ENCODE data around the gene GAA. TPM values are rescaled to one million over a fixed set of nuclear protein-coding genes. Genes with fewer than 3 reads are reported as not detected.

The GAA gene
- 47.4 to 57.5 TPM (median 54.4 TPM) in 5 replicates for total RNA-seq (2022; extraction: Qiagen RNA extraction; ENCODE audit: low read depth)

DNA sequence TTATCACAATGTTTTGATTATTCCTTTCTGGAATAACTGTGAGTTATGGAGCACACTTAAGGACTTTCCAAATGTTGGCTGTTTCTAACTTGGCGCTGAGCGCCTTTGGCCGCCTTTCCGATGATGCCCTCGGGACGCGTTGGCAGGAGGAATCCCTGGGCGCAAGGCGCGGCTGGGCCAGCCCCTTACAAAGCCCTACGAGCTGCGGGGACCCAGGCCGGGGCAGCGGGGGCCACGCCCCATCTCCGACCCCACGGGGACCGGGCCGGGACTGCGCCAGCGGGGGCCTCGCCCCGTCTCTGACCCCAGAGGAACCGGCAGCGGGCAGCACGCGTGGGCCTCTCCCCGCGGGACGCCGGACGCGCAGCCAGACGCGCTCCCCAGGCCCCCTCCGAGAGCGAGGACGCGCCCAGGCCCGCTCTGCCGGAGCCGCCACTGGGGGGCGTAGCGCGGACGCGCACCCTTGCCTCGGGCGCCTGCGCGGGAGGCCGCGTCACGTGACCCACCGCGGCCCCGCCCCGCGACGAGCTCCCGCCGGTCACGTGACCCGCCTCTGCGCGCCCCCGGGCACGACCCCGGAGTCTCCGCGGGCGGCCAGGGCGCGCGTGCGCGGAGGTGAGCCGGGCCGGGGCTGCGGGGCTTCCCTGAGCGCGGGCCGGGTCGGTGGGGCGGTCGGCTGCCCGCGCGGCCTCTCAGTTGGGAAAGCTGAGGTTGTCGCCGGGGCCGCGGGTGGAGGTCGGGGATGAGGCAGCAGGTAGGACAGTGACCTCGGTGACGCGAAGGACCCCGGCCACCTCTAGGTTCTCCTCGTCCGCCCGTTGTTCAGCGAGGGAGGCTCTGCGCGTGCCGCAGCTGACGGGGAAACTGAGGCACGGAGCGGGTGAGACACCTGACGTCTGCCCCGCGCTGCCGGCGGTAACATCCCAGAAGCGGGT, at the start of gene GAA:
Gene GAA, plus strand, starts transcription at position 571 of the 935 bp plus-strand sequence. CDS start 3,006 bp downstream, outside the sequence.

DNA sequence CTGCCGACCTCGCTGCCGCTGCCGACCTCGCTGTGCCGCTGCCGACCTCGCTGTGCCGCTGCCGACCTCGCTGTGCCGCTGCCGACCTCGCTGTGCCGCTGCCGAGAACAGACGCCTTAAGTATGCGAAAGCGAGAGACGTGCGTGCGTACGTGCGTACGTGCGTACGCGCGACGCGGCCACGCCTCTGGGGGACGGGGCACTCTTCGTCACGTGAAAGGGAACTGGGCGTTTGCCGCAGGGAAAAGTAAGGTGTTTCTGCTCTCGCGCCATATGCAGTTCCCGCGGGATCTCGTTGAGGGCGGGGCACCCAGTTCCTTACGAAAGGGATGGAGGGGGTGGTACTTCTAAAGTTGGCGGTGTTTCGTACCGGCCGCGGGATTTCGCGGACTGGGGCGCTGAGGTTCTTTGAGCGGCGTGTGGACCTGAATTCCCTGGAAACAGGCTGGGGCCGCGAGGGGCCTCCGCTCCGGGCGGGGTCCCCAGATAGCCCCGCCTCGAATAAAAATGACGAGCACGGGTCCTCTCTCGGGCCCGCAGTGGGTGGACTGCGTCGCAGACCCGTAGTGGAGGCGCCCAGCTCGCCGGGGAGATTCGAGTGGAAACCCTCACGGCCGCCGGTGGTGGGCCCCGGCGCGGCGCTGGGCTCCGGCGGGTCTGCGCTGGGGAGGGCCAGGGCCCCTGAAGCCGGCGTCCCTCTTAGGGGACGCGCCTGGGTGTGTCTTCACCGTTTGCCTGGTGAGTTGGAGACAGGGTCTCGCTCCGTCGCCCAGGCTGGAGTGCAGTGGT, 45.8 kb downstream of the GAA start, which contains the start of gene EIF4A3:
Gene EIF4A3, minus strand, starts transcription at position 94 of the 788 bp plus-strand sequence. CDS start 167 bp downstream, outside the sequence.

Other genes starting within 250 kb of the GAA start
- 6.9 to 10.9 TPM (median 10.0 TPM) in 5 replicates for gene TBC1D16, start 65.7 kb upstream of the GAA start, total RNA-seq (2022; extraction: Qiagen RNA extraction; ENCODE audit: low read depth)
- 3.7 to 7.0 TPM (median 5.4 TPM) in 5 replicates for gene CCDC40, start 64.9 kb upstream of the GAA start, total RNA-seq (2022; extraction: Qiagen RNA extraction; ENCODE audit: low read depth)
- 184 to 217 TPM (median 211 TPM) in 5 replicates for gene EIF4A3, start 45.5 kb downstream of the GAA start, total RNA-seq (2022; extraction: Qiagen RNA extraction; ENCODE audit: low read depth)
- gene CARD14, start 68.4 kb downstream of the GAA start, total RNA-seq (2022; extraction: Qiagen RNA extraction; ENCODE audit: low read depth) = 0.12 to 0.43 TPM (median 0.34 TPM) in 5 replicates
- gene SGSH, start 118.8 kb downstream of the GAA start, total RNA-seq (2022; extraction: Qiagen RNA extraction; ENCODE audit: low read depth) = 18.3 to 28.1 TPM (median 23.9 TPM) in 5 replicates
- 13.3 to 15.7 TPM (median 14.4 TPM) in 5 replicates for gene SLC26A11, start 118.8 kb downstream of the GAA start, total RNA-seq (2022; extraction: Qiagen RNA extraction; ENCODE audit: low read depth)
- 54.9 to 62.3 TPM (median 58.8 TPM) in 5 replicates for gene RNF213, start 159.3 kb downstream of the GAA start, total RNA-seq (2022; extraction: Qiagen RNA extraction; ENCODE audit: low read depth)

Data from A549 treated with GW870086 at 1 μM for 4 hours (cell line).